ENCODE data around the gene ATG4D. TPM values are rescaled to one million over a fixed set of nuclear protein-coding genes. Genes with fewer than 3 reads are reported as not detected.

Gene ATG4D
- total and polyA plus RNA-seq, 10 of the 15 experiments (the other 5 are each of a cell fraction or from before 2014, with no cell fraction given), result 0.39 to 28.7 (median 13.4) TPM

DNA sequence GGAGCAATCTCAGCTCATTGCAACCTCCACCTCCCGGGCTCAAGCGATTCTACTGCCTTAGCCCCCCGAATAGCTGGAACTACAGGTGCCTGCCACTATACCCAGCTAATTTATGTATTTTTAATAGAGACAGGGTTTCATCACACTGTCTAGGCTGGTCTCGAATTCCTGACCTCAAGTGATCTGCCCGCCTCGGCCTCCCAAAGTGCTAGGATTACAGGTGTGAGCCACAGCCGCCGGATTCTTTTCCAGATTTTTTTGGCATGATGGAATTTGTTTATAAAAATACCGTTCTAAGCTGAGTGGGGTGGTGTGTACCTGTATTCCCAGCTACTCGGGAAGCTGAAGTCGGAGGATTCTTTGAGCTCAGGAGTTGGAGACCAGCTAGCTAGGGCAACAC is 6.0 kb upstream of the ATG4D start:
- no peak for DNase-seq (ENCODE audit: low read depth, low spot score)
- ChIA-PET SMC1A (ENCODE audit: uncharacterized antibody, unreplicated experiment) (interaction anchor here (0.7 to 1.2 kb wide), 3 partner anchors 30 to 56 kb away, joined by 3 read pairs; no protein-coding TSS in a partner anchor), RAD21 (ENCODE audit: unreplicated experiment) (interaction anchor here (0.8 kb wide), 1 partner anchor 54 kb away, joined by 3 read pairs; no protein-coding TSS in a partner anchor), POLR2A (interaction anchor here (0.7 kb wide), 1 partner anchor 31 kb away, joined by 3 read pairs; the partner anchor contains the start of gene CDKN2D), CTCF (interaction anchor here (0.6 to 1.0 kb wide), 4 partner anchors 14 to 341 kb away, joined by 3 read pairs; no protein-coding TSS in a partner anchor)
- Histone ChIP-seq H3K27me3 (replicated peaks in 1 of 2; ENCODE audit: control insufficient read depth in 2 of 2, insufficient read depth in 2 of 2, low read length in 1 of 2) (peaks cover 0 to 4% of the 10 kb centered on the region in 2 experiments; a peak in 1 of 4 replicates), H3K36me3 (ENCODE audit: control insufficient read depth in 2 of 2, insufficient read depth in 2 of 2, low read length in 1 of 2) (no peaks in the 10 kb centered on the region), H4K20me1 (ENCODE audit: control insufficient read depth, insufficient read depth) (no peaks in the 10 kb centered on the region), H3K4me2 (ENCODE audit: control insufficient read depth, insufficient read depth) (no peak overlapping the region), H2AFZ (ENCODE audit: control insufficient read depth, low read depth, low read length) (no peak overlapping the region), H3K9ac (ENCODE audit: control insufficient read depth, insufficient read depth, low read length) (no peak overlapping the region), H3K79me2 (ENCODE audit: control insufficient read depth, insufficient read depth, low read length) (no peaks in the 10 kb centered on the region), H3K4me1 (ENCODE audit: control insufficient read depth, insufficient read depth, low read length) (no peaks in the 10 kb centered on the region), H3K9me3 (replicated peaks; ENCODE audit: control insufficient read depth, insufficient read depth, low read length) (no peaks in the 10 kb centered on the region; the same call in 2 of the 3 replicates), H3K4me3 (no peak overlapping the region), H3K27ac (ENCODE audit: control insufficient read depth, insufficient read depth) (no peak overlapping the region)
- no peak for FAIRE-seq
- no TSS peak for BruUV-seq (replicated peaks)
- no peak for ATAC-seq
- TF ChIP-seq BHLHE40 (IDR thresholded peaks at IDR 0.05; ENCODE audit: borderline replicate concordance in 1 of 2, low read depth in 2 of 2, low read length in 1 of 2) (no peak), RUNX3 (IDR thresholded peaks at IDR 0.05; ENCODE audit: low read length) (no peak), CREM (IDR thresholded peaks at IDR 0.05; ENCODE audit: low read depth) (no peak), NR2C1 (IDR thresholded peaks at IDR 0.05) (no peak), RB1 (IDR thresholded peaks at IDR 0.05; ENCODE audit: borderline replicate concordance) (no peak), SIX5 (IDR thresholded peaks at IDR 0.05; ENCODE audit: low read depth, low read length, severe bottlenecking) (no peak), ZZZ3 (IDR thresholded peaks at IDR 0.05; ENCODE audit: control insufficient read depth, insufficient read length, low read depth) (no peak)
- TF ChIP-seq, protein P1, sequence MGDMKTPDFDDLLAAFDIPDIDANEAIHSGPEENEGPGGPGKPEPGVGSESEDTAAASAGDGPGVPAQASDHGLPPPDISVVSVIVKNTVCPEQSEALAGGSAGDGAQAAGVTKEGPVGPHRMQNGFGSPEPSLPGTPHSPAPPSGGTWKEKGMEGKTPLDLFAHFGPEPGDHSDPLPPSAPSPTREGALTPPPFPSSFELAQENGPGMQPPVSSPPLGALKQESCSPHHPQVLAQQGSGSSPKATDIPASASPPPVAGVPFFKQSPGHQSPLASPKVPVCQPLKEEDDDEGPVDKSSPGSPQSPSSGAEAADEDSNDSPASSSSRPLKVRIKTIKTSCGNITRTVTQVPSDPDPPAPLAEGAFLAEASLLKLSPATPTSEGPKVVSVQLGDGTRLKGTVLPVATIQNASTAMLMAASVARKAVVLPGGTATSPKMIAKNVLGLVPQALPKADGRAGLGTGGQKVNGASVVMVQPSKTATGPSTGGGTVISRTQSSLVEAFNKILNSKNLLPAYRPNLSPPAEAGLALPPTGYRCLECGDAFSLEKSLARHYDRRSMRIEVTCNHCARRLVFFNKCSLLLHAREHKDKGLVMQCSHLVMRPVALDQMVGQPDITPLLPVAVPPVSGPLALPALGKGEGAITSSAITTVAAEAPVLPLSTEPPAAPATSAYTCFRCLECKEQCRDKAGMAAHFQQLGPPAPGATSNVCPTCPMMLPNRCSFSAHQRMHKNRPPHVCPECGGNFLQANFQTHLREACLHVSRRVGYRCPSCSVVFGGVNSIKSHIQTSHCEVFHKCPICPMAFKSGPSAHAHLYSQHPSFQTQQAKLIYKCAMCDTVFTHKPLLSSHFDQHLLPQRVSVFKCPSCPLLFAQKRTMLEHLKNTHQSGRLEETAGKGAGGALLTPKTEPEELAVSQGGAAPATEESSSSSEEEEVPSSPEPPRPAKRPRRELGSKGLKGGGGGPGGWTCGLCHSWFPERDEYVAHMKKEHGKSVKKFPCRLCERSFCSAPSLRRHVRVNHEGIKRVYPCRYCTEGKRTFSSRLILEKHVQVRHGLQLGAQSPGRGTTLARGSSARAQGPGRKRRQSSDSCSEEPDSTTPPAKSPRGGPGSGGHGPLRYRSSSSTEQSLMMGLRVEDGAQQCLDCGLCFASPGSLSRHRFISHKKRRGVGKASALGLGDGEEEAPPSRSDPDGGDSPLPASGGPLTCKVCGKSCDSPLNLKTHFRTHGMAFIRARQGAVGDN (IDR thresholded peaks at IDR 0.05), result no peak
- in situ Hi-C loops (cut with MboI) (no loop called here), intact Hi-C loops (cut with micrococcal nuclease; ENCODE audit: unreplicated experiment) (no loop called here)
- WGBS (ENCODE audit: insufficient coverage, insufficient replicate concordance, low lambda C conversion rate, missing lambda C conversion rate), result 57% methylated on average over 11 of the region's 11 CpGs

All from GM12878 (cell line).